Vagina (tissue), 2 donors: ENCODE data around the gene MACROD2.

ENCODE experiments used
- POLR2A ChIP-seq, 2 donors: fragments of 450-650 bp; IDR thresholded peaks; one replicate each; pipeline ENCODE4 v1.6.1; 2017; ENCODE audit warnings: antibody characterized with exemption in 2 of 2, mild to moderate bottlenecking in 2 of 2, moderate library complexity in 2 of 2
- POLR2AphosphoS5 ChIP-seq, 2 donors: sonication (generic); formaldehyde crosslinking; IDR thresholded peaks; one replicate each; pipeline ENCODE4 v1.9.0; 2017; ENCODE audit warnings: antibody characterized with exemption in 2 of 2, mild to moderate bottlenecking in 2 of 2, low read depth in 1 of 2; ENCODE audit not compliant: insufficient read depth in 1 of 2
- TF ChIP-seq, protein P1 (sequence below), 3 experiments: fragments of 450-650 bp in 2 of 3; fragments of 200-600 bp in 1 of 3; sonication (generic) in 1 of 3; IDR thresholded peaks; one replicate each; pipeline ENCODE4 v1.5.1; 2017 to 2019; ENCODE audit warnings: antibody characterized with exemption in 3 of 3, mild to moderate bottlenecking in 2 of 3, moderate library complexity in 2 of 3

DNA sequence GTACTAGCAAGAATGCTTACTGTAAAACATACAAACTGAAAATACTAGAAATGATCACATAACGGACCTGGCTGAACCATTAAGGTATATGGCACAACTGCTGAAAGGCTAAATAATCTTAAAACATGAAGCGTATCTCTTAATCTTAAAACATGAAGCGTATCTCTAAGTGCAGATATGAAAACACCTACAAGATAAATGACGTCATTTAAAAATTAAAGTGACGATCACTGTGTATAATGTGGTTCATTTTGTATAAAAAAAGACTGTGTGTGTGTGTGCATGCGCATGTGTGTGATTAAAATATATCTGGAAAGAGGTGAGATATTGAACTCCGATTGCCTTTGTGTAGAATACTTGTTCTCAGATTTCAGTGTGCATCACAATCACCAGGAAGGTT lies 1797.5 kb downstream of the MACROD2 start:
- TF ChIP-seq, protein P1, sequence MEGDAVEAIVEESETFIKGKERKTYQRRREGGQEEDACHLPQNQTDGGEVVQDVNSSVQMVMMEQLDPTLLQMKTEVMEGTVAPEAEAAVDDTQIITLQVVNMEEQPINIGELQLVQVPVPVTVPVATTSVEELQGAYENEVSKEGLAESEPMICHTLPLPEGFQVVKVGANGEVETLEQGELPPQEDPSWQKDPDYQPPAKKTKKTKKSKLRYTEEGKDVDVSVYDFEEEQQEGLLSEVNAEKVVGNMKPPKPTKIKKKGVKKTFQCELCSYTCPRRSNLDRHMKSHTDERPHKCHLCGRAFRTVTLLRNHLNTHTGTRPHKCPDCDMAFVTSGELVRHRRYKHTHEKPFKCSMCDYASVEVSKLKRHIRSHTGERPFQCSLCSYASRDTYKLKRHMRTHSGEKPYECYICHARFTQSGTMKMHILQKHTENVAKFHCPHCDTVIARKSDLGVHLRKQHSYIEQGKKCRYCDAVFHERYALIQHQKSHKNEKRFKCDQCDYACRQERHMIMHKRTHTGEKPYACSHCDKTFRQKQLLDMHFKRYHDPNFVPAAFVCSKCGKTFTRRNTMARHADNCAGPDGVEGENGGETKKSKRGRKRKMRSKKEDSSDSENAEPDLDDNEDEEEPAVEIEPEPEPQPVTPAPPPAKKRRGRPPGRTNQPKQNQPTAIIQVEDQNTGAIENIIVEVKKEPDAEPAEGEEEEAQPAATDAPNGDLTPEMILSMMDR (IDR thresholded peaks at IDR 0.05) = no peak
- TF ChIP-seq POLR2AphosphoS5 (IDR thresholded peaks at IDR 0.05; ENCODE audit: insufficient read depth in 1 of 2, low read depth in 1 of 2) (no peak), POLR2A (IDR thresholded peaks at IDR 0.05) (no peak)
